K562 (cell line): ENCODE measurements around the gene CARD9. TPM values are rescaled to one million over a fixed set of nuclear protein-coding genes. Genes with fewer than 3 reads are reported as not detected.
A peak's percentile ranks its signal among the peaks of the same experiment; 100 is the strongest.

Experiments
- ATAC-seq: fragments of 200-7000 bp; cut with Tn5 transposase; 3 replicates; pipeline ENCODE4 v1.9.1; 2020; ENCODE audit warnings: moderate library complexity
- BruUV-seq: library from RNA; stranded (reverse); fragments of 400-500 nt; replicated peaks from 2 replicates; lab custom pipeline; 2021; lab: Mats Ljungman, UMichigan
- CTCF ChIA-PET: fragments of 300-600 bp; formaldehyde crosslinking; extraction: SDS; loops from one replicate; lab custom pipeline; 2021; ENCODE audit warnings: low intra/inter-chr PET ratio; lab: Yijun Ruan, JAX
- POLR2A ChIA-PET: fragments of 300-600, 350-650 bp; sonication (Branson Sonifier 250); formaldehyde crosslinking; extraction: SDS; loops from one replicate; lab custom pipeline; 2021; ENCODE audit warnings: antibody characterized with exemption, inconsistent platforms; lab: Yijun Ruan, JAX
- DNase-seq, 4 experiments: peaks; one replicate each; pipeline versions ENCODE4 v3.0.0 to v3.0.0-alpha.2; 2011 to 2018; ENCODE audit warnings: low spot score in 3 of 4, mixed read lengths in 3 of 4; ENCODE audit errors: extremely low read depth in 1 of 4
- FAIRE-seq: peaks from 2 replicates; lab custom pipeline; 2011; peaks lifted over from hg19 to GRCh38; lab: Jason Lieb, UNC
- H2AFZ ChIP-seq: 2 replicates; pipeline ENCODE4 v1.6.0; 2011; ENCODE audit warnings: low read depth, low read length, control low read depth, inconsistent platforms
- H3K27ac ChIP-seq: fragments of 200-600 bp; 3 replicates; pipeline ENCODE4 v1.8.0; 2011; ENCODE audit warnings: low read depth, mild to moderate bottlenecking, control low read depth, inconsistent platforms, low read length, moderate library complexity, mixed read lengths; ENCODE audit errors: extremely low read depth
- H3K27me3 ChIP-seq, 2 experiments: fragments of 300-600 bp in 1 of 2; 2 replicates in 1 of 2; 3 replicates in 1 of 2; pipeline versions ENCODE4 v1.6.0 to v1.8.0; 2011; ENCODE audit warnings: inconsistent platforms in 2 of 2, low read length in 2 of 2, mild to moderate bottlenecking in 1 of 2, mixed read lengths in 1 of 2, moderate library complexity in 1 of 2; ENCODE audit not compliant: control insufficient read depth in 2 of 2, insufficient read depth in 2 of 2
- H3K36me3 ChIP-seq: fragments of 300-600 bp; 3 replicates; pipeline ENCODE4 v1.8.0; 2011; ENCODE audit warnings: mild to moderate bottlenecking, low read length, inconsistent platforms; ENCODE audit not compliant: control insufficient read depth, insufficient read depth
- H3K4me1 ChIP-seq, 2 experiments: fragments of 200-600 bp in 1 of 2; replicated peaks in 1 of 2; 2 replicates in 1 of 2; 3 replicates in 1 of 2; pipeline versions ENCODE4 v1.5.1 to v1.8.0; 2011; ENCODE audit warnings: inconsistent platforms in 2 of 2, low read length in 2 of 2, mild to moderate bottlenecking in 1 of 2, mixed read lengths in 1 of 2, moderate library complexity in 1 of 2; ENCODE audit not compliant: control insufficient read depth in 2 of 2, insufficient read depth in 2 of 2
- H3K4me2 ChIP-seq: 2 replicates; pipeline ENCODE4 v1.6.1; 2011; ENCODE audit warnings: low read length, control low read depth, inconsistent platforms, mixed read lengths; ENCODE audit not compliant: insufficient read depth
- H3K4me3 ChIP-seq: fragments of 200-600 bp; sonication (generic), shearing (Covaris generic); 2 replicates; pipeline ENCODE4 v1.5.1; 2016; ENCODE audit warnings: control low read depth, inconsistent platforms
- H3K79me2 ChIP-seq: fragments of 200-600 bp; 3 replicates; pipeline ENCODE4 v1.8.0; 2011; ENCODE audit warnings: low read length, inconsistent platforms; ENCODE audit not compliant: control insufficient read depth, insufficient read depth
- H3K9ac ChIP-seq, 2 experiments: 2 replicates each; pipeline versions ENCODE4 v1.6.0 to v1.6.1; 2011; ENCODE audit warnings: low read depth in 2 of 2, low read length in 2 of 2, control low read depth in 1 of 2, inconsistent platforms in 1 of 2, mild to moderate bottlenecking in 1 of 2, mixed read lengths in 1 of 2; ENCODE audit not compliant: insufficient read depth in 1 of 2
- H3K9me1 ChIP-seq: one replicate; pipeline ENCODE4 v1.6.0; 2011; ENCODE audit warnings: inconsistent platforms, mild to moderate bottlenecking, low read length, moderate library complexity; ENCODE audit not compliant: control insufficient read depth, insufficient read depth
- H3K9me3 ChIP-seq: replicated peaks from 2 replicates; pipeline ENCODE4 v1.5.1; 2011; ENCODE audit warnings: low read depth, low read length, inconsistent platforms; ENCODE audit not compliant: control insufficient read depth, insufficient read depth
- H4K20me1 ChIP-seq: replicated peaks from 2 replicates; pipeline ENCODE4 v1.6.1; 2011; ENCODE audit warnings: low read length, inconsistent platforms, mixed read lengths; ENCODE audit not compliant: control insufficient read depth, insufficient read depth
- E2F5 ChIP-seq: sonication (generic); formaldehyde crosslinking; IDR thresholded peaks from 2 replicates; pipeline ENCODE4 v1.8.0; 2022; ENCODE audit warnings: mild to moderate bottlenecking, missing genetic modification reagents
- EWSR1 ChIP-seq: fragments of 450-650 bp; IDR thresholded peaks from 2 replicates; pipeline ENCODE4 v1.6.1; 2018; ENCODE audit warnings: borderline replicate concordance, mild to moderate bottlenecking, low read depth, moderate library complexity; ENCODE audit not compliant: partially characterized antibody
- FOXP1 ChIP-seq: sonication (generic); formaldehyde crosslinking; IDR thresholded peaks from 2 replicates; pipeline ENCODE4 v1.8.0; 2022; ENCODE audit warnings: mild to moderate bottlenecking, missing genetic modification reagents
- KLF10 ChIP-seq: fragments of 250-450 bp; sonication (Bioruptor Pico); IDR thresholded peaks from 2 replicates; pipeline ENCODE4 v1.6.1; 2021; ENCODE audit warnings: matching md5 sums
- NR2C2 ChIP-seq, 2 experiments: fragments of 200-800 bp in 1 of 2; sonication (Bioruptor generic) in 1 of 2; sonication (generic) in 1 of 2; formaldehyde crosslinking in 1 of 2; IDR thresholded peaks; 2 replicates each; pipeline versions ENCODE4 v1.6.1 to v1.8.0; 2016 to 2022; ENCODE audit warnings: mild to moderate bottlenecking in 1 of 2, missing compliant biosample characterization in 1 of 2, missing genetic modification characterization in 1 of 2, missing genetic modification reagents in 1 of 2
- NRF1 ChIP-seq, 2 experiments: fragments of 450-650 bp; IDR thresholded peaks in 1 of 2; conservative IDR thresholded peaks in 1 of 2; 2 replicates each; pipeline ENCODE4 v1.6.1; 2014; ENCODE audit warnings: mild to moderate bottlenecking in 2 of 2
- PCBP1 ChIP-seq: fragments of 200-400 bp; formaldehyde crosslinking; IDR thresholded peaks from 2 replicates; pipeline ENCODE4 v1.6.1; 2018; ENCODE audit warnings: mild to moderate bottlenecking, low read depth, low read length; ENCODE audit not compliant: poor library complexity, severe bottlenecking
- PCBP2 ChIP-seq: fragments of 200-400 bp; formaldehyde crosslinking; IDR thresholded peaks from 2 replicates; pipeline ENCODE4 v1.6.1; 2018; ENCODE audit warnings: low read length, low read depth, mild to moderate bottlenecking, moderate library complexity; ENCODE audit not compliant: poor library complexity, severe bottlenecking
- PHTF2 ChIP-seq: fragments of 250-450 bp; sonication (Bioruptor Pico); IDR thresholded peaks from 2 replicates; pipeline ENCODE4 v1.5.0; 2021; ENCODE audit warnings: mild to moderate bottlenecking
- POLR2A ChIP-seq: fragments of 450-650 bp; conservative IDR thresholded peaks from 2 replicates; pipeline ENCODE4 v1.6.1; 2016
- RBFOX2 ChIP-seq: fragments of 200-400 bp; formaldehyde crosslinking; IDR thresholded peaks from 2 replicates; pipeline ENCODE4 v1.6.1; 2017; ENCODE audit warnings: low read depth, mild to moderate bottlenecking, low read length, moderate library complexity
- RBM34 ChIP-seq: fragments of 200-400 bp; formaldehyde crosslinking; IDR thresholded peaks from 2 replicates; pipeline ENCODE4 v1.6.1; 2018; ENCODE audit warnings: low read length, borderline replicate concordance; ENCODE audit not compliant: insufficient read depth
- SAP30 ChIP-seq: fragments of 200-600 bp; sonication (generic); IDR thresholded peaks from 2 replicates; pipeline ENCODE4 v1.6.1; 2012; ENCODE audit warnings: borderline replicate concordance, low read depth, mild to moderate bottlenecking, moderate library complexity, low read length, control low read depth, inconsistent platforms; ENCODE audit not compliant: insufficient read depth, poor library complexity, severe bottlenecking
- U2AF2 ChIP-seq: fragments of 200-400 bp; formaldehyde crosslinking; optimal IDR thresholded peaks from 2 replicates; pipeline ENCODE3; 2017; ENCODE audit warnings: low read depth, mild to moderate bottlenecking, low read length
- ZFP36 ChIP-seq: fragments of 150-350 bp; IDR thresholded peaks from 2 replicates; pipeline ENCODE4 v1.6.1; 2018; ENCODE audit warnings: low read length, low read depth; ENCODE audit not compliant: partially characterized antibody
- ZNF143 ChIP-seq: sonication (generic); formaldehyde crosslinking; IDR thresholded peaks from 2 replicates; pipeline ENCODE4 v1.9.0; 2022; ENCODE audit warnings: mild to moderate bottlenecking, missing genetic modification reagents
- ZNF184 ChIP-seq: sonication (generic); formaldehyde crosslinking; IDR thresholded peaks from 2 replicates; pipeline ENCODE4 v1.5.0; 2020; ENCODE audit warnings: missing genetic modification reagents
- ZNF507 ChIP-seq: conservative IDR thresholded peaks from 2 replicates; pipeline ENCODE4 v1.6.1; 2017; ENCODE audit warnings: missing genetic modification characterization, missing compliant biosample characterization
- ZNF561 ChIP-seq: fragments of 450-650 bp; formaldehyde crosslinking; conservative IDR thresholded peaks from 2 replicates; pipeline ENCODE4 v1.4.0; 2020; ENCODE audit warnings: mild to moderate bottlenecking, moderate library complexity
- WGBS: fragments of 100-300 bp; shearing (Covaris generic); methylation state at CpG from one replicate; pipeline ENCODE4 v1.1.6; 2016; ENCODE audit warnings: low coverage, mixed read lengths; ENCODE audit not compliant: insufficient coverage; ENCODE audit errors: missing lambda C conversion rate; 5-methylcytosine and 5-hydroxymethylcytosine counted together
- in situ Hi-C: fragments of 300-500 bp; cut with MboI; formaldehyde crosslinking; loops from 4 replicates; pipeline ENCODE4 v1.15.0; 2018; ENCODE audit warnings: inconsistent platforms, mixed read lengths
- intact Hi-C: fragments of 100-400 bp; cut with micrococcal nuclease; formaldehyde crosslinking; loops from 2 replicates; pipeline ENCODE4 v1.14.2; 2022
- polyA plus RNA-seq, 8 experiments: library from polyadenylated mRNA; depleted of rRNA in 4 of 8; stranded (reverse) in 5 of 8; unstranded in 3 of 8; fragments of >200 nt; fragmentation: Nextera tagmentation in 2 of 8; fragmentation: Illumina TruSeq in 1 of 8; extraction: Ambion mirVana in 2 of 8; extraction: Trizol in 1 of 8; gene quantifications; 2 replicates each; pipeline versions ENCODE4 v1.2.1 to v1.2.3, GENCODE V29; 2011 to 2014; ENCODE audit warnings: inconsistent platforms in 1 of 8, missing spikeins in 1 of 8
- total RNA-seq, 7 experiments: library from RNA; depleted of rRNA in 6 of 7; stranded (reverse); fragments of >200 nt in 6 of 7; fragmentation: Illumina TruSeq in 2 of 7; extraction: Trizol in 2 of 7; gene quantifications; 2 replicates each; pipeline versions ENCODE4 v1.2.1 to v1.2.3, GENCODE V29; 2011 to 2021; ENCODE audit warnings: low replicate concordance in 1 of 7
- TF ChIP-seq, protein P1 (sequence below): fragments of 450-650 bp; formaldehyde crosslinking; IDR thresholded peaks from 2 replicates; pipeline ENCODE4 v1.4.0; 2022; ENCODE audit warnings: missing genetic modification characterization
- TF ChIP-seq, protein P2 (sequence below): sonication (generic); formaldehyde crosslinking; IDR thresholded peaks from 2 replicates; pipeline ENCODE4 v1.5.0; 2020; ENCODE audit warnings: missing genetic modification reagents

Gene CARD9
- total and polyA plus RNA-seq, 9 of the 15 experiments (the other 6 are each of a cell fraction or from before 2014, with no cell fraction given): 1.7 to 53.0 (median 9.7) TPM

GRCh38 chr9:136346157-136346481, 27.4 kb downstream of the CARD9 start:
- Histone ChIP-seq H2AFZ (peak overlapping the region; percentile 87), H3K27me3 (no peaks in the 10 kb centered on the region), H3K4me1 (peaks cover 19 to 96% of the 10 kb centered on the region in 2 experiments), H4K20me1 (no peaks in the 10 kb centered on the region), H3K4me3 (no peak overlapping the region), H3K9me3 (no peaks in the 10 kb centered on the region), H3K27ac (peak overlapping the region; percentile 1; the same call in 1 of the 3 replicates), H3K36me3 (no peaks in the 10 kb centered on the region), H3K9me1 (peaks cover 6% of the 10 kb centered on the region), H3K79me2 (no peaks in the 10 kb centered on the region), H3K9ac (peak overlapping the region; percentile 34 to 91; a peak in 3 of 4 replicates), H3K4me2 (peak overlapping the region; percentile 66)
- 47% methylated on average over 8 of the region's 10 CpGs for WGBS
- in situ Hi-C loops: loop anchor here (25.0 kb wide), 1 partner anchor 291 kb away; no protein-coding TSS in a partner anchor
- BruUV-seq: no TSS peak
- ATAC-seq: no peak
- ChIA-PET POLR2A (interaction anchor here (0.6 to 1.4 kb wide), 8 partner anchors 11 to 681 kb away, joined by 3 to 11 read pairs (median 4); partner anchors contain the start of genes DNLZ, ENTR1 and PMPCA), CTCF (interaction anchor here (0.6 to 1.8 kb wide), 2 partner anchors 17 to 54 kb away, joined by 3 to 7 read pairs; partner anchors contain the start of genes DNLZ and SNAPC4)
- no peak for DNase-seq
- no peak for FAIRE-seq
- intact Hi-C loops: no loop called here
- TF ChIP-seq, protein P1, sequence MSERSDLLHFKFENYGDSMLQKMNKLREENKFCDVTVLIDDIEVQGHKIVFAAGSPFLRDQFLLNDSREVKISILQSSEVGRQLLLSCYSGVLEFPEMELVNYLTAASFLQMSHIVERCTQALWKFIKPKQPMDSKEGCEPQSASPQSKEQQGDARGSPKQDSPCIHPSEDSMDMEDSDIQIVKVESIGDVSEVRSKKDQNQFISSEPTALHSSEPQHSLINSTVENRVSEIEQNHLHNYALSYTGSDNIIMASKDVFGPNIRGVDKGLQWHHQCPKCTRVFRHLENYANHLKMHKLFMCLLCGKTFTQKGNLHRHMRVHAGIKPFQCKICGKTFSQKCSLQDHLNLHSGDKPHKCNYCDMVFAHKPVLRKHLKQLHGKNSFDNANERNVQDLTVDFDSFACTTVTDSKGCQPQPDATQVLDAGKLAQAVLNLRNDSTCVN (CRISPR knock-in tag): no peak
- TF ChIP-seq PHTF2 (CRISPR knock-in tag) (no peak), ZNF184 (CRISPR knock-in tag) (no peak), ZFP36 (no peak), RBM34 (no peak), ZNF561 (no peak), PCBP2 (no peak), EWSR1 (no peak), POLR2A (no peak), ZNF143 (peak; percentile 32; the same call in 1 of the 2 replicates), PCBP1 (peak; percentile 67), ZNF507 (no peak), FOXP1 (peak; percentile 33; the same call in 1 of the 2 replicates), NRF1 (conservative IDR thresholded peaks at IDR 0.05 in 1 of 2, IDR thresholded peaks at IDR 0.05 in 1 of 2) (0 out of 4 replicates have a peak, but pooled peaks of 1 of the 2 experiments have one; percentile 9), E2F5 (CRISPR knock-in tag) (no peak), RBFOX2 (peak; percentile 32; the same call in 1 of the 2 replicates), NR2C2 (CRISPR knock-in tag; IDR thresholded peaks at IDR 0.05) (no peak), NR2C2 (tag; IDR thresholded peaks at IDR 0.05) (no peak), U2AF2 (no peak), SAP30 (peak; percentile 4), KLF10 (no peak)
- TF ChIP-seq, protein P2, sequence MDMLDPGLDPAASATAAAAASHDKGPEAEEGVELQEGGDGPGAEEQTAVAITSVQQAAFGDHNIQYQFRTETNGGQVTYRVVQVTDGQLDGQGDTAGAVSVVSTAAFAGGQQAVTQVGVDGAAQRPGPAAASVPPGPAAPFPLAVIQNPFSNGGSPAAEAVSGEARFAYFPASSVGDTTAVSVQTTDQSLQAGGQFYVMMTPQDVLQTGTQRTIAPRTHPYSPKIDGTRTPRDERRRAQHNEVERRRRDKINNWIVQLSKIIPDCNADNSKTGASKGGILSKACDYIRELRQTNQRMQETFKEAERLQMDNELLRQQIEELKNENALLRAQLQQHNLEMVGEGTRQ: no peak; the same call in 1 of the 2 replicates
